GM18951 (cell line): ENCODE results near the gene OGFR.
A peak's percentile ranks its signal among the peaks of the same experiment; 100 is the strongest.
"Not testable (repeated sequence)": the region's sequence is repeated elsewhere in the genome, so short reads cannot be mapped to it uniquely, and the experiment has no call there.

Experiments used
- POLR2A ChIP-seq: IDR thresholded peaks from 4 replicates; pipeline ENCODE4 v1.6.1; 2011; ENCODE audit warnings: mild to moderate bottlenecking; ENCODE audit not compliant: insufficient read length, insufficient read depth; ENCODE audit errors: extremely low read depth
- in situ Hi-C: fragments of 300-500 bp; cut with MboI; formaldehyde crosslinking; loops from one replicate; pipeline ENCODE4 v1.12.0; 2022; ENCODE audit warnings: low sequenced_read_pairs, mixed read lengths, inconsistent platforms; ENCODE audit not compliant: unreplicated experiment

OGFR gene

DNA sequence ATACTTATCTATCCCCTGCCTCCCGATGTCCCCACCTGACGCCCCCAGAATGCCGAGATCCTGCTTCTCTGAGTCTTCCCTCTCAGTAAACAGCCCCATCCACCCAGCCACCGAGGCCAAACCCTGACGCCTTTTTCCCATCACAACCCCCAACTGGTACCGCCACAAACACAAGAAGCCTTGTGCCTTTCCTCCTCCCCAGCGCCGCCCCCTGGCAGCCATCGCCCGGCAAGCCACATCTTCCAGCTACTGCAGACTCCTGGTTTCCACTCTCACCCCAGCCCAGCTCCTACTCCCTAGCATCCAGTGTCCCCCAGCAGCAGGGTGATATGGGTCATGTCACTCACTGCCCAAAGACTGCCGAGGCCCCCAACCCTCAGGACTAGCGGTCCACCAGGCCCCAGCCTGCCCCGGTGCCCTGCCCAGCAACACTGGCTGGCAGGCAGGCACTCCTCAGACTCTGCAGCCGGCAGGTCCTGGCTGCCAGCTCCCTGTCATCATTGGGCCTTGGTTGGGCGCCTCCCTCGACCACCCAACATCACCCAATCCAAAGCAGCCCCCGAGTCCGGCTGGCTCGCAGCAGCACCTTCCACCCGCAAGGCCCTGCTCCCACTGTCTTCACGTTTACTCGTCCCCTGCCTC, 45.8 kb downstream of the OGFR start:
- in situ Hi-C loops: no loop called here
- TF ChIP-seq POLR2A: no peak

DNA sequence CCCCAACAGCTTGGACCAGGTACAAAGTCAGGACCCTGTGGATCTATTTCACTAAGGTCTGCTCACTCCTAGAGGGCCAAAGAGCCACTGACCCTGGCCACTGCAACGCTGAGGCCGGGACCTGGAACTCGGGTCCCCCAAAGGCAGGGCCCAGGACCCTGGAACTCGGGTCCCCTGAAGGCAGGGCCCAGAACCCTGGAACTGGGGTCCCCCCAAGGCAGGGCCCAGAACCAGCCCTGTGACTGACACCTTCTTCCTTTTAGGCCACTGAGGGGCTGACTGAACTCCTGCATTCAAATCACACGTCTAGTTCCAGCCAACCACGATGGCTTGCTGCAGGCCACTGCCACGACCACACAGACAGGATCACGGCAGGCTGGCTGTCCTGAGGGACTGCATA, 47.6 kb downstream of the OGFR start:
- in situ Hi-C loops: no loop called here
- TF ChIP-seq POLR2A: no peak

DNA sequence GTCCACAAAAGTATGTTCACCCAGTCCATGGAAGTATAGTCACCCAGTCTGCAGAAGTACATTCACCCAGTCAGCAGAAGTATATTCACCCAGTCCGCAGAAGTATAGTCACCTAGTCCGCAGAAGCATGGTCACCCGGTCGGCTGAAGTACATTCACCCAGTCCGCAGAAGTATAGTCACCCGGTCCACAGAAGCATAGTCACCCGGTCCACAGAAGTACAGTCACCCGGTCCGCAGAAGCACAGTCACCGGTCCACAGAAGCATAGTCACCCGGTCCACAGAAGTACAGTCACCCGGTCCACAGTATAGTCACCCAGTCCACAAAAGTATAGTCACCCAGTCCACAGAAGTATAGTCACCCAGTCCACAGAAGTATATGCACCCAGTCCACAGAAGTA, 48.2 kb downstream of the OGFR start:
- TF ChIP-seq POLR2A: no peak
- in situ Hi-C loops: no loop called here

DNA sequence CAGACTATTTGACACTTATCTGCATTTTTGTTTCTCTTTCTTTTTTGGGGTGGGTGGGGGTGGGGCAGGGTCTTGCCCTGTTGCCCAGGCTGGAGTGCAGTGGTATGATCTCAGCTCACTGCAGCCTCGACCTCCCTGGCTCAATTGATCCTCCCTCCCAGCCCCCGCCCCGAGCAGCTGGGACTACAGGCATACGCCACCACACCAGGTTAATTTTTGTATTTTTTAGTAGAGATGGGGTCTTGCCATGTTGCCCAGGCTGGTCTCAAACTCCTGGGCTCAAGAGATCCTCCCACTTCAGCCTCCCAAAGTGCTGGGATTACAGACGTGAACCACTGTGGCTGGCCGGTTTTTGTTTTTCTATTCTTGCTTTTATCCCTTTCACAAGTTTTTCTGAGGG, 48.7 kb downstream of the OGFR start:
- in situ Hi-C loops: not testable (repeated sequence)

DNA sequence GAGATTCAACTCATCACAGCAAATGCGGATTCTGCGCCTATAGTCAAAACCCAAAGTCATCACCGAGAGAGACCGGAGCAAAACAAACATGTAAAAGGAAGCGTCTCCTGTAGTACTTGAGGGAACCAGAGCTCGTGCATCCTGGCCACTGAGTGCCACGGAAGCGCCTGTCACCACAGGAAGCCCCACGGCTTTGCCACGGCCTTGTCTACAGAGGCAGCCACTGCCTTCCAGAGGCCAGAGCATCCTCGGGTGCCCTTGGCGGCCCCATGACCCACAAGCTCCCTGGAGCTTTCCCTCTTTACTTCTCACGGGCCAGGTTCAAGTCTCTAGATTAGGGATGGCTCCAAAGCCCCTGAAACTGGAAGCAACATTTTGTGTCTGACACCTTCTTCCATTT, 49.5 kb downstream of the OGFR start:
- in situ Hi-C loops: no loop called here
- no peak for TF ChIP-seq POLR2A

DNA sequence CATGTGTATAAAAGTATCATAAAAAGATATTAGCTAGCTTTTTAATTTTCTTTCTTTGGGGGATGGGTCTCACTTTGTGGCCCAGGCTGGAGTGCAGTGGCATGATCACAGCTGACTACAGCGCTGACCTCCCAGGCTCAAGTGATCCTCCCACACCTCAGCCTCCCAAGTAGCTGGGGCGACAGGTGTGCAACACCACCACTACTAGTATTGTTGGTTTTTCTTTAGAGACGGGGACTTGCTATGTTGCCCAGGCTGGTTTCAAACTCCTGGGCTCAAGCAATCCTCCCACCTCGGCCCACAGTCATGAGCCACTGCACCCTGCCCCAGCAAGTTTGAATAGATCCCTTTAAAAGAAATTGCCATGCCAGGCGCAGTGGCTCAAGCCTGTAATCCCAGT, 50.5 kb downstream of the OGFR start:
- in situ Hi-C loops: no loop called here
- no peak for TF ChIP-seq POLR2A

DNA sequence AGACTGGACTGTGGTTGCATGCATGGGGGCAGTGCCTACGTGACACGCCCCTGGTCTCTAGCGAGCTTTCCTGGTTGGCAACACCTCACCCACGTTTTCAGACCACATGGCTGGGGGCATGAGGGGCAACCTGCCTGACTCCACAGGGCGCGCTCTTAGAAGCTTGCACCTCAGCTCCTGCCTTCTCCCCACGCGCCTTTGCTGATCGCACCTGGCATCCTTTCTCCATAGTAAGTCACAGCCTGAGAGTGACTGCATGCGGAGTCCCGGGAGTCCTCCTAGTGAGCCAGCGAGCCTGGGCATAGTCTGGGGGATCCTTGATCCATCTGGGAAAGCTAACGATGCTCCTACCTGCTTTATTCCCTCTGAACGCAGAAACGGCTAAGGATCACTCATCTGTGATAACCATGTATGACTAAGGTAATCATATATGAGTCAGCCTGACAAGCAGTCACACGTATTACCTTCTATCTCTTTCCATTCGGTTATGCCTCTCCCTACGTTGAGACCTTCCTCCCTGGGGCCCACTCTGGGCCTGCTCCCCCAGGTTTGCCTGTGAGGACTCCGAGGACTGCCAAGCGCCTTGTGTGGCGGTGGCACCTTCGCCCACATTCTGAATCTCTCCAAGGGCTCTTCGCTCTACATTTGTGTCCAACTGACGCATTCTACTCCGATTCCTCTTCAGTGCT, 52.4 kb downstream of the OGFR start:
- in situ Hi-C loops: no loop called here
- TF ChIP-seq POLR2A: no peak

DNA sequence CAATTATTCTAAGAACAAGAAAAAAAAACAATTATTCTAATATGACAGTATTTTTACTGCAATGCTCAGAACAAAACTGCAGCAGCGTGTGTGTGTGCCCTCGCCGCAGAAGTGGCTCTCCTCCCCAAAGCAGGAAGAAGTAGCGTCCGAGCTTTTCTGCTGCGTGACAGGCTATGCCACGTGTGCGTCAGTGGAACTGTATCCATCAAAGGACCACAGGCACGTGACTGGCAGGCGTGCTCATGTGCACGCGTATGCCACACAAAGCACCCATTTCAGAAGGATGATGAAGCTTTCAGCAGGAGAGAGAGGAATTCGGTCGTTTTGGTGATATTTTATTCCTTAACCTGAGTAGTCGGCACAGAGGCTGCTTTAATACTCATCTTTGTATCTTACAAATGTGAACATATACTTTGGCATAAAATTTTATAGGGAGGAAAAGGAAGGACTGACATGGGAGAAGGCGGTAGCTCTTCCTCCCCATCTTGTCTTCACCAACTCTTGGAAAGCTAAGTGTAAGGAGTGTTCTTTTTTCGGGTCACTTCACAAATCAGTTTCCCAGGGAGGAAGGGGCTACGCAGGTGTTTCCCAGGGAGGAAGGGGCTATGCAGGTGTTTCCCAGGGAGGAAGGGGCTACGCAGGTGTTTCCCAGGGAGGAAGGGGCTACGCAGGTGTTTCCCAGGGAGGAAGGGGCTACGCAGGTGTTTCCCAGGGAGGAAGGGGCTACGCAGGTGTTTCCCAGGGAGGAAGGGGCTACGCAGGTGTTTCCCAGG, 53.6 kb downstream of the OGFR start:
- TF ChIP-seq POLR2A: no peak
- in situ Hi-C loops: no loop called here

DNA sequence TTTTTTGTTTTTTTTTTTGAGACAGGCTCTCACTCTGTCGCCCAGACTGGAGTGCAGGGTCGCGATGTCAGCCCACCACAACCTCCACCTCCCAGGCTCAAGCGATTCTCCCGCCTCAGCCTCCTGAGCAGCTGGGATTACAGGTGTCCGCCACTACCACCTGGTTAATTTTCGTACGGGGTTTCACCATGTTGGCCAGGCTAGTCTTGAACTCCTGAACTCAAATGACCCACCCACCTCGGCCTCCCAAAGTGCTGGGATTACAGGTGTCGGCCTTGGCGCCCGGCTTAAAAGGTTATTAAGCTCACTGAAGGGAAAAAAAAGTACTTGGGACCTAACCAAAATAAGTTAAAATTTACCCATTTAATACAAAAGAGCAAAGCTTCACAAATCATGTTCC, 55.1 kb downstream of the OGFR start:
- in situ Hi-C loops: no loop called here
- no peak for TF ChIP-seq POLR2A

DNA sequence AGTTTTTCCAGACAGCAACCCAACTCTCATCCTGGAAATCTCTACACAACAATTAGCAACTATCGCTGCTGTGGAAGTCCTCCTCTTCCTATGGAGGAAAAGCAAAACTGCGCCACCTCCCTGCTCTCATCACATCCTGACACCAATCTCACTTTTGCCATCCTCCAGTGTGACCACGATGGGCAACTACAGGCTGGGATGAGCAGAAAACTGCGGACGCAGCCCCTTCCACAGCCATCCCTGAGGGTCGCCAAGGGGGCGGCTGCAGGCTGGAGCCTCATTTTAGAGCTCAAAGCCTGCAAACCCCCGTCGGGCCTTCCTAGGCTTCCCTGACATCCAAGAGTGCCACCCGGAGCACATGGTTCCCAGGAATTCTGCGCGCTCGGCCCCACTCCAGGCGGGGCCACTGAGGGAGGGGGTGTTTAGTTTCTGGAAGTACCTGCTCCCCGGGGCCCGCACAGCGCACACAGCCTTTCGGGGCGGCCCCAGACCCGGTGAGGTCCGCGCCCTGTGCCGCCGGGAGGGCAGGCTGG, 55.8 kb downstream of the OGFR start:
- in situ Hi-C loops: no loop called here
- TF ChIP-seq POLR2A: no peak

DNA sequence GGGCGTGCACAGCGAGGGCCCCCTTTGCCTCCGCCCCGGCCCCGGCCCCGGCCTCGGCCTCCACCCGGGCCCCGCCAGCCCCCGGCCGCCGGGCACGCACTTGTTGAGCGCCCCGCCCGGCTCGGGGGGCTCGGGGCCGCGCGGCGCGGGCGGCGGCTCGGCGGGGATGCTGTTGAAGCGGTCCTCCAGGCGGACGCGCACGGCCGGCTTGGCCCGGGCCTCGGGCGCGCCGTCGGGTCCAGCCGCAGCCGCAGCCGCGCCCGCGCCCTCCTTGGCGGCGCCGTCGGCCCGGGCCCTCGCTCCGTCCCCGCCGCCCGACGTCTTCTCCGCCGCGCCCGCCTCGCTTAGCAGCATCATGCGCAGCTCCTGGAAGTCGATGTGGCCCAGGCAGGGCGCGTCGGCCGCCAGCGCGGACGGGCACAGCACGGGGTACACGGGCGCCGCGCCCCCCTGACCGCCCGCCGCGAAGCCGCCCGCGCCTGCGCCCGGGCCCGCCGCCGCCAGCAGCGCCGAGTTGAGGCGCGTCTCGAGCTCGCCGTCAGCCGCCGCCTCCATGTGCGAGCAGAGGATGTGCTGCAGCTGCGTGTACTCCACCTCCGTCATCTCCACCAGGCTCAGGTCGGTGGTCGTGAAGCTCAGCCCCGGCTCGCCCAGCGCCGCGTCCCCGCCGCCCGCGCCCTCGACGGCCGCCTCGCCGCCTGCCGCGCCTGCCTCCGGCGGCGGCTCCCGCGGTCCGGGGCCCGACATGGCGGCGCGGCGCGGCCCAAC, 56.5 kb downstream of the OGFR start:
- in situ Hi-C loops: no loop called here
- peak; percentile 8 for TF ChIP-seq POLR2A

DNA sequence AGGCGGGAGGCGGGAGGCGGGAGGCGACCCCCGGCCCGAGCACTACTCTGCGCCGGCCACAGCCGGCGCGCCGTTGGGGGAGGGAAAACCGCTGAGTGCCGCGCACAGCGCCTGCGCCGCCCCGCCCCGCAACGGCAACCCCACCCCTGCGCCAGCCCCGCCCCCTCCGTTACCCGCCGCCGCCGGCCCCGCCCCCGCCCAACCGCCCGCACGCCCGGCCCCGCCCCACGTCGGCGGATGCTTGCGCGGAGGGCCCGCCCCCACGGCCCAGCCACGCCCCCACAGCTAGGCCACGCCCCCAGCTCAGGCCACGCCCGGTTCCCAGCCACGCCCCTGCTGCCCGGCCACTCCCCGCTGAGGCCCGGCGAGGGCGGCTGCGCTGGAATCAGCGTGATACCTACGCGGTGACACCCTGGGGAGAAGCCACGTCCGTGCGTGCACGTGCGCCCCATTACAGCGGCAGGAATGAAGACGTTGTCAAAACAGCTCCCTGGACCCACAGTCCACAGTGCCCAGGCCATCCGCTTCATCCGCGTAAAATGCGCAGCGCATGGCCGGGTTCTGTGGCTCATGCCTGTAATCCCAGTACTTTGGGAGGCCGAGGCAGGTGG, 57.2 kb downstream of the OGFR start, which contains the start of gene TCFL5:
TSS of gene TCFL5 (minus strand) at position 97 of the 611 bp plus-strand sequence. CDS start 152 bp downstream, outside the sequence.
- TF ChIP-seq POLR2A: peak; percentile 48
- in situ Hi-C loops: no loop called here
